ENCODE results near the gene LAMA2. TPM values are rescaled to one million over a fixed set of nuclear protein-coding genes. Genes with fewer than 3 reads are reported as not detected.

LAMA2 gene
- total and polyA plus RNA-seq, 10 donors: 0.83 to 66.6 (median 18.8) TPM

- DNase-seq: no peak
- Histone ChIP-seq H3K27me3 (replicated peaks in 1 of 7) (no peaks in the 10 kb centered on the region), H3K27ac (no peak overlapping the region), H3K4me1 (no peaks in the 10 kb centered on the region), H3K4me3 (no peak overlapping the region), H3K36me3 (no peaks in the 10 kb centered on the region), H3K9me3 (peaks cover 0 to 3% (median 0%) of the 10 kb centered on the region in 8 donors)
- intact Hi-C loops (cut with DNase I; ENCODE audit: low total_unique reads): no loop called here
- TF ChIP-seq POLR2AphosphoS5 (IDR thresholded peaks at IDR 0.05) (no peak), POLR2A (IDR thresholded peaks at IDR 0.05) (no peak), CTCF (IDR thresholded peaks at IDR 0.05 in 8 of 11, conservative IDR thresholded peaks at IDR 0.05 in 3 of 11) (no peak)
- 83 to 90% (median 85%) methylated on average over 4 of the region's 4 CpGs for WGBS, 5 donors
Observed at GRCh38 chr6:128993166-128993565, 110.2 kb downstream of the LAMA2 start.

DNA sequence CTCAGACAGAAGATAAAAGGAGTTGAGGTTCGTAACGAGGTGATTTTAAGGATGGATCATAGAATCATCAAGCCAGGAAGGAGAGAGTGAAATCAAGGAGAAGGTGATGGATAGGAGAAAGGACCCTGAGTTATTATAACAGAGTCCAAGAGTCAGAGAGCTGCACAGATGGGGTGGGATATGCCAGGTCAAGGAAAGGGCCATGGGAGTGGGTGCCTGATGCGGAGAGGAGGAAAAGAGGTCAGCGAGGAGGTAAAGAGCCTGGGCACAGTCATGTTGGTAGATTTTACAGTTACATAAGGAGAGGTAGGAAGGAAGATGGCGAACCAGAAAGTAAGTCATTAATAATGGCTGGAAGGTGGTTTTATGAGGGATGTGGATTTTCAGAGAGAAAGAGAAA, 114.9 kb downstream of the LAMA2 start:
- Histone ChIP-seq H3K27ac (no peak overlapping the region), H3K27me3 (replicated peaks in 1 of 7) (no peaks in the 10 kb centered on the region), H3K9me3 (peaks cover 0 to 3% (median 0%) of the 10 kb centered on the region in 8 donors), H3K4me1 (no peaks in the 10 kb centered on the region), H3K4me3 (no peak overlapping the region), H3K36me3 (no peaks in the 10 kb centered on the region)
- intact Hi-C loops (cut with DNase I; ENCODE audit: low total_unique reads): no loop called here
- DNase-seq: no peak
- TF ChIP-seq POLR2A (IDR thresholded peaks at IDR 0.05): no peak
- TF ChIP-seq POLR2AphosphoS5 (IDR thresholded peaks at IDR 0.05): no peak
- no peak for TF ChIP-seq CTCF (IDR thresholded peaks at IDR 0.05 in 8 of 11, conservative IDR thresholded peaks at IDR 0.05 in 3 of 11)
- WGBS, 5 donors: 73 to 95% (median 80%) methylated on average over 5 of the region's 5 CpGs

- Histone ChIP-seq H3K36me3 (no peaks in the 10 kb centered on the region), H3K27me3 (replicated peaks in 1 of 7) (no peaks in the 10 kb centered on the region), H3K9me3 (no peaks in the 10 kb centered on the region), H3K4me3 (no peak overlapping the region), H3K4me1 (no peaks in the 10 kb centered on the region), H3K27ac (no peak overlapping the region)
- no peak for TF ChIP-seq POLR2AphosphoS5 (IDR thresholded peaks at IDR 0.05)
- no peak for TF ChIP-seq CTCF (IDR thresholded peaks at IDR 0.05 in 8 of 11, conservative IDR thresholded peaks at IDR 0.05 in 3 of 11)
- no peak for TF ChIP-seq POLR2A (IDR thresholded peaks at IDR 0.05)
- WGBS, 5 donors: 45 to 59% (median 52%) methylated on average over 4 of the region's 4 CpGs
- DNase-seq: no peak
- intact Hi-C loops (cut with DNase I; ENCODE audit: low total_unique reads): no loop called here
Observed at GRCh38 chr6:129006724-129007514, 124.0 kb downstream of the LAMA2 start.

DNA sequence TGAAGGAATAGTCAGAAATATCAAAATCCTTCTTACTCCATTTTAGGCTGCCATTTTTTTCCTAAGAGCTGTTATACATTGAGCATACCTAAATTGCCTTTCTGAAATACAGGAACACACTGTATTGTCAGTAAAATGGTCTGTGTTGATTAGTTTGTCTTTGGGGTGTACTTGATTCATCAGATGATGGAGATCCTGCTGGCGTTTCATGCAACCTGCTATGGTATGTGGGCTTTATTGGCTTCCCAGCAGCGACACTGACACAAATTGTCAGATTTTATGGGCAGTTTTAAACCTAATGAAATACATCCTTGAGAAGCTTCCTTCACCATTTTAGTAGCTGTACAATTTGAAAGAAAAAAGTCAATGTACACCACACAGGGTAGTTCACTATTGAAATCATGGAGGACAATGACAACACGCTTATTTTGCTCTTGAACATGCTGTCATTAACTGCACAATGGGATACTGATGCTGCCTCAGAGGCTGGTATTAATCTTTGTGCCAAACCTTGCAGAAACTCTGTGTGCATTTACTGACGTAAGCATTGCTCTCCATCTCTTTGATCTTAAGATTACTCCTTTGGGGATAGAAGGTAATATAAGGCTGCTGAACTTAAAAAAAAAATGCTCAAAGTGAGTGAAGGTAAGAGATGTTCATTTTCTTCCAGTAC, 124.9 kb downstream of the LAMA2 start:
- H3K4me1 ChIP-seq: no peaks in the 10 kb centered on the region
- H3K4me3 ChIP-seq: no peak overlapping the region
- no peak overlapping the region for H3K27ac ChIP-seq
- DNase-seq: no peak
- TF ChIP-seq POLR2A (IDR thresholded peaks at IDR 0.05): no peak
- TF ChIP-seq POLR2AphosphoS5 (IDR thresholded peaks at IDR 0.05): no peak
- no peak for TF ChIP-seq CTCF (IDR thresholded peaks at IDR 0.05 in 8 of 11, conservative IDR thresholded peaks at IDR 0.05 in 3 of 11)
- no peaks in the 10 kb centered on the region for H3K36me3 ChIP-seq
- WGBS, 5 donors: 69 to 88% (median 82%) methylated on average over 4 of the region's 4 CpGs
- intact Hi-C loops (cut with DNase I; ENCODE audit: low total_unique reads): no loop called here
- no peaks in the 10 kb centered on the region for H3K9me3 ChIP-seq
- H3K27me3 ChIP-seq (replicated peaks in 1 of 7): no peaks in the 10 kb centered on the region

Data from spleen (tissue), 11 donors.